GM12878 (cell line): ENCODE measurements around the gene MAP3K6. TPM values are rescaled to one million over a fixed set of nuclear protein-coding genes. Genes with fewer than 3 reads are reported as not detected.

ENCODE experiments used
- ATAC-seq: fragments of 200-7000 bp; cut with Tn5 transposase; 3 replicates; pipeline ENCODE4 v1.9.1; 2020; ENCODE audit warnings: mild to moderate bottlenecking, moderate library complexity
- BruUV-seq: library from RNA; stranded (reverse); fragments of 400-500 nt; replicated peaks from 2 replicates; lab custom pipeline; 2021; lab: Mats Ljungman, UMichigan
- CTCF ChIA-PET: fragments of 300-600 bp; sonication (Branson Sonifier 250); formaldehyde crosslinking; extraction: SDS; loops from one replicate; lab custom pipeline; 2021; ENCODE audit warnings: inconsistent platforms; lab: Yijun Ruan, JAX
- POLR2A ChIA-PET: fragments of 350-600 bp; formaldehyde crosslinking; extraction: SDS; loops from one replicate; lab custom pipeline; 2021; ENCODE audit warnings: inconsistent platforms; lab: Charles Lee
- RAD21 ChIA-PET: fragments of 300-600 bp; sonication (Branson Sonifier 250); formaldehyde crosslinking; loops from one replicate; lab custom pipeline; 2023; ENCODE audit warnings: antibody characterized with exemption; ENCODE audit not compliant: unreplicated experiment; lab: Charles Lee
- SMC1A ChIA-PET: fragments of 300-600 bp; sonication (Branson Sonifier 250); formaldehyde crosslinking; loops from one replicate; lab custom pipeline; 2023; ENCODE audit not compliant: unreplicated experiment, uncharacterized antibody; lab: Charles Lee
- DNase-seq: peaks from one replicate; pipeline ENCODE4 v3.0.0-alpha.2; 2011; ENCODE audit warnings: low read depth, low spot score
- FAIRE-seq: peaks from 3 replicates; lab custom pipeline; 2011; peaks lifted over from hg19 to GRCh38; lab: Jason Lieb, UNC
- H2AFZ ChIP-seq: 2 replicates; pipeline ENCODE4 v1.6.0; 2011; ENCODE audit warnings: low read depth, low read length, control low read depth; ENCODE audit not compliant: control insufficient read depth
- H3K27ac ChIP-seq: 2 replicates; pipeline ENCODE4 v1.5.1; 2011; ENCODE audit warnings: control low read depth; ENCODE audit not compliant: control insufficient read depth, insufficient read depth
- H3K27me3 ChIP-seq, 2 experiments: replicated peaks in 1 of 2; 2 replicates each; pipeline versions ENCODE4 v1.6.0 to v1.6.1; 2011; ENCODE audit warnings: low read length in 1 of 2; ENCODE audit not compliant: control insufficient read depth in 2 of 2, insufficient read depth in 2 of 2
- H3K36me3 ChIP-seq, 2 experiments: 2 replicates each; pipeline ENCODE4 v1.5.1; 2011; ENCODE audit warnings: low read length in 1 of 2; ENCODE audit not compliant: control insufficient read depth in 2 of 2, insufficient read depth in 2 of 2
- H3K4me1 ChIP-seq: 2 replicates; pipeline ENCODE4 v1.6.1; 2011; ENCODE audit warnings: mild to moderate bottlenecking, low read length, moderate library complexity, mixed read lengths; ENCODE audit not compliant: control insufficient read depth, insufficient read depth
- H3K4me2 ChIP-seq: 2 replicates; pipeline ENCODE4 v1.6.0; 2011; ENCODE audit warnings: control low read depth; ENCODE audit not compliant: control insufficient read depth, insufficient read depth
- H3K4me3 ChIP-seq: fragments of 200-600 bp; sonication (generic); 2 replicates; pipeline ENCODE4 v1.5.1; 2016
- H3K79me2 ChIP-seq: 2 replicates; pipeline ENCODE4 v1.6.0; 2011; ENCODE audit warnings: low read length; ENCODE audit not compliant: control insufficient read depth, insufficient read depth
- H3K9ac ChIP-seq: 2 replicates; pipeline ENCODE4 v1.8.0; 2011; ENCODE audit warnings: low read length, control low read depth, mixed read lengths; ENCODE audit not compliant: control insufficient read depth, insufficient read depth
- H3K9me3 ChIP-seq: replicated peaks from 3 replicates; pipeline ENCODE4 v1.5.1; 2011; ENCODE audit warnings: mild to moderate bottlenecking, low read length; ENCODE audit not compliant: control insufficient read depth, insufficient read depth
- H4K20me1 ChIP-seq: 2 replicates; pipeline ENCODE4 v1.6.0; 2011; ENCODE audit not compliant: control insufficient read depth, insufficient read depth
- ATF7 ChIP-seq: fragments of 450-650 bp; IDR thresholded peaks from 2 replicates; pipeline ENCODE4 v1.6.1; 2016; ENCODE audit warnings: low read depth, mild to moderate bottlenecking
- BMI1 ChIP-seq: fragments of 450-650 bp; IDR thresholded peaks from 2 replicates; pipeline ENCODE4 v1.6.1; 2016; ENCODE audit warnings: mild to moderate bottlenecking, moderate library complexity, borderline replicate concordance
- CREM ChIP-seq: IDR thresholded peaks from 2 replicates; pipeline ENCODE4 v1.6.1; 2014; ENCODE audit warnings: antibody characterized with exemption, low read depth
- EED ChIP-seq: sonication (generic); IDR thresholded peaks from 2 replicates; pipeline ENCODE4 v1.6.1; 2016; ENCODE audit warnings: antibody characterized with exemption, low read depth
- IRF4 ChIP-seq: IDR thresholded peaks from 2 replicates; pipeline ENCODE4 v1.6.1; 2011; ENCODE audit warnings: low read depth, low read length
- JUND ChIP-seq: IDR thresholded peaks from 2 replicates; pipeline ENCODE4 v1.6.1; 2012; ENCODE audit warnings: low read depth, mild to moderate bottlenecking, low read length, improper control_type of control experiment, moderate library complexity
- KDM1A ChIP-seq: fragments of 200-600 bp; sonication (generic); IDR thresholded peaks from 2 replicates; pipeline ENCODE4 v1.6.1; 2016; ENCODE audit warnings: borderline replicate concordance
- MTA2 ChIP-seq: fragments of 450-650 bp; IDR thresholded peaks from 2 replicates; pipeline ENCODE4 v1.6.1; 2016; ENCODE audit warnings: low read depth, mild to moderate bottlenecking, moderate library complexity
- MXI1 ChIP-seq: fragments of 150-350 bp; IDR thresholded peaks from 2 replicates; pipeline ENCODE4 v1.6.1; 2011; ENCODE audit warnings: low read depth, mild to moderate bottlenecking, inconsistent platforms, low read length, improper control_type of control experiment
- NR2C1 ChIP-seq: fragments of 450-650 bp; IDR thresholded peaks from 2 replicates; pipeline ENCODE4 v1.6.1; 2017; ENCODE audit warnings: antibody characterized with exemption, mild to moderate bottlenecking, moderate library complexity
- PKNOX1 ChIP-seq: fragments of 450-650 bp; IDR thresholded peaks from 2 replicates; pipeline ENCODE4 v1.6.1; 2016; ENCODE audit warnings: mild to moderate bottlenecking
- SMAD1 ChIP-seq: fragments of 450-650 bp; IDR thresholded peaks from 2 replicates; pipeline ENCODE4 v1.6.1; 2018; ENCODE audit warnings: mild to moderate bottlenecking, low read depth; ENCODE audit not compliant: partially characterized antibody
- SMARCA5 ChIP-seq: fragments of 450-650 bp; IDR thresholded peaks from 2 replicates; pipeline ENCODE4 v1.6.1; 2017; ENCODE audit warnings: mild to moderate bottlenecking
- TCF7 ChIP-seq: IDR thresholded peaks from 2 replicates; pipeline ENCODE4 v1.6.1; 2014; ENCODE audit warnings: antibody characterized with exemption, borderline replicate concordance
- USF1 ChIP-seq: IDR thresholded peaks from 2 replicates; pipeline ENCODE4 v1.6.1; 2011; ENCODE audit warnings: borderline replicate concordance, low read depth, mild to moderate bottlenecking, moderate library complexity, mixed read lengths, low read length; ENCODE audit not compliant: insufficient read depth; ENCODE audit errors: extremely low read length
- ZBED1 ChIP-seq: IDR thresholded peaks from 2 replicates; pipeline ENCODE4 v1.6.1; 2016; ENCODE audit warnings: borderline replicate concordance
- ZNF207 ChIP-seq: fragments of 450-650 bp; IDR thresholded peaks from 2 replicates; pipeline ENCODE4 v1.6.1; 2014; ENCODE audit warnings: antibody characterized with exemption, mild to moderate bottlenecking, borderline replicate concordance
- WGBS: methylation state at CpG from one replicate; pipeline ENCODE4 v1.1.6; 2016; ENCODE audit warnings: low lambda C conversion rate; ENCODE audit not compliant: insufficient replicate concordance, insufficient coverage; ENCODE audit errors: missing lambda C conversion rate; 5-methylcytosine and 5-hydroxymethylcytosine counted together
- in situ Hi-C: fragments of 300-500 bp; cut with MboI; formaldehyde crosslinking; loops from 9 replicates; pipeline ENCODE4 v1.14.3; 2018; ENCODE audit warnings: mixed read lengths
- intact Hi-C: fragments of 100-400 bp; cut with micrococcal nuclease; formaldehyde crosslinking; loops from one replicate; pipeline ENCODE4 v1.14.2; 2022; ENCODE audit not compliant: unreplicated experiment
- polyA plus RNA-seq, 11 experiments: library from polyadenylated mRNA; depleted of rRNA in 4 of 11; unstranded in 6 of 11; stranded (reverse) in 5 of 11; fragments of >200 nt; fragmentation: Nextera tagmentation in 4 of 11; fragmentation: Illumina TruSeq in 1 of 11; extraction: Ambion mirVana in 4 of 11; extraction: Trizol in 1 of 11; gene quantifications; 1 replicate in 1 of 11; 2 replicates in 10 of 11; pipeline versions ENCODE4 v1.2.1 to v1.2.3, GENCODE V29; 2011 to 2016; ENCODE audit warnings: inconsistent platforms in 2 of 11, missing spikeins in 2 of 11, low read depth in 1 of 11
- total RNA-seq, 4 experiments: library from RNA; depleted of rRNA in 3 of 4; stranded (reverse); fragments of >200 nt in 3 of 4; fragmentation: Illumina TruSeq in 1 of 4; extraction: Trizol in 1 of 4; gene quantifications; 2 replicates each; pipeline versions ENCODE4 v1.2.1 to v1.2.3, GENCODE V29; 2013 to 2021
- TF ChIP-seq, protein P1 (sequence below): fragments of 450-650 bp; IDR thresholded peaks from 2 replicates; pipeline ENCODE4 v1.6.1; 2016; ENCODE audit warnings: mild to moderate bottlenecking
- TF ChIP-seq, protein P2 (sequence below): IDR thresholded peaks from 2 replicates; pipeline ENCODE4 v1.6.1; 2011; ENCODE audit warnings: low read depth, mild to moderate bottlenecking, low read length, moderate library complexity, borderline replicate concordance; ENCODE audit errors: extremely low read depth

The MAP3K6 gene
- total and polyA plus RNA-seq, 10 of the 15 experiments (the other 5 are each of a cell fraction or from before 2014, with no cell fraction given): 0.15 to 3.4 (median 1.2) TPM; not detected in 1

GRCh38 chr1:27394925-27395324 lies 28.2 kb upstream of the MAP3K6 start:
- POLR2A ChIA-PET: interaction anchor here (2.9 kb wide), 1 partner anchor 98 kb away, joined by 16 read pairs; no protein-coding TSS in a partner anchor
- in situ Hi-C loops: loop anchor here (5.0 kb wide), 4 partner anchors 93 to 293 kb away; no protein-coding TSS in a partner anchor
- no peaks in the 10 kb centered on the region for H3K79me2 ChIP-seq
- 67% methylated on average over 1 of the region's 1 CpG for WGBS
- H2AFZ ChIP-seq: no peak overlapping the region
- no TSS peak for BruUV-seq
- DNase-seq: no peak
- H3K9ac ChIP-seq: no peak overlapping the region
- SMC1A ChIA-PET: interaction anchor here (0.7 to 5.6 kb wide), 15 partner anchors 8 to 351 kb away, joined by 3 to 54 read pairs (median 6); partner anchors contain the start of gene AHDC1
- no peaks in the 10 kb centered on the region for H3K27me3 ChIP-seq
- H4K20me1 ChIP-seq: no peaks in the 10 kb centered on the region
- H3K9me3 ChIP-seq: no peaks in the 10 kb centered on the region
- RAD21 ChIA-PET: interaction anchor here (0.6 to 4.9 kb wide), 24 partner anchors 21 to 350 kb away, joined by 3 to 103 read pairs (median 4); partner anchors contain the start of gene SYTL1
- no peak overlapping the region for H3K4me3 ChIP-seq
- FAIRE-seq: no peak
- no peak for TF ChIP-seq SMARCA5
- no peak for TF ChIP-seq MTA2
- no peak for TF ChIP-seq USF1
- TF ChIP-seq ZBED1: no peak
- no peak for TF ChIP-seq SMAD1
- TF ChIP-seq PKNOX1: no peak
- TF ChIP-seq CREM: no peak
- TF ChIP-seq EED: no peak
- no peak for TF ChIP-seq BMI1
- TF ChIP-seq, protein P1, sequence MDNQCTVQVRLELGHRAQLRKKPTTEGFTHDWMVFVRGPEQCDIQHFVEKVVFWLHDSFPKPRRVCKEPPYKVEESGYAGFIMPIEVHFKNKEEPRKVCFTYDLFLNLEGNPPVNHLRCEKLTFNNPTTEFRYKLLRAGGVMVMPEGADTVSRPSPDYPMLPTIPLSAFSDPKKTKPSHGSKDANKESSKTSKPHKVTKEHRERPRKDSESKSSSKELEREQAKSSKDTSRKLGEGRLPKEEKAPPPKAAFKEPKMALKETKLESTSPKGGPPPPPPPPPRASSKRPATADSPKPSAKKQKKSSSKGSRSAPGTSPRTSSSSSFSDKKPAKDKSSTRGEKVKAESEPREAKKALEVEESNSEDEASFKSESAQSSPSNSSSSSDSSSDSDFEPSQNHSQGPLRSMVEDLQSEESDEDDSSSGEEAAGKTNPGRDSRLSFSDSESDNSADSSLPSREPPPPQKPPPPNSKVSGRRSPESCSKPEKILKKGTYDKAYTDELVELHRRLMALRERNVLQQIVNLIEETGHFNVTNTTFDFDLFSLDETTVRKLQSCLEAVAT: no peak
- TF ChIP-seq ZNF207: no peak
- no peak for TF ChIP-seq TCF7
- no peak for TF ChIP-seq ATF7
- TF ChIP-seq MXI1: no peak
- no peak for TF ChIP-seq KDM1A
- no peak for TF ChIP-seq NR2C1
- TF ChIP-seq JUND: no peak
- TF ChIP-seq, protein P2, sequence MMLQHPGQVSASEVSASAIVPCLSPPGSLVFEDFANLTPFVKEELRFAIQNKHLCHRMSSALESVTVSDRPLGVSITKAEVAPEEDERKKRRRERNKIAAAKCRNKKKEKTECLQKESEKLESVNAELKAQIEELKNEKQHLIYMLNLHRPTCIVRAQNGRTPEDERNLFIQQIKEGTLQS: no peak
- TF ChIP-seq IRF4: no peak
- H3K4me1 ChIP-seq: peaks cover 8% of the 10 kb centered on the region
- H3K4me2 ChIP-seq: no peak overlapping the region
- no peak overlapping the region for H3K27ac ChIP-seq
- no peaks in the 10 kb centered on the region for H3K36me3 ChIP-seq
- no peak for ATAC-seq
- CTCF ChIA-PET: interaction anchor here (0.6 to 13.5 kb wide), 39 partner anchors 8 to 351 kb away, joined by 3 to 265 read pairs (median 5); partner anchors contain the start of genes AHDC1, CD164L2, FAM76A and MAP3K6
- intact Hi-C loops: loop anchor here (1.0 to 2.0 kb wide), 2 partner anchors 268 to 292 kb away; no protein-coding TSS in a partner anchor
